Caco-2 (cell line): ENCODE data around the gene KDM4C. TPM values are rescaled to one million over a fixed set of nuclear protein-coding genes. Genes with fewer than 3 reads are reported as not detected.

Experiments
- BruUV-seq: library from RNA; stranded (reverse); fragments of 400-500 nt; replicated peaks from 2 replicates; lab custom pipeline; 2021; lab: Mats Ljungman, UMichigan
- CTCF ChIA-PET: fragments of 300-600 bp; sonication (Branson Sonifier 250); formaldehyde crosslinking; loops from one replicate; lab custom pipeline; 2022; ENCODE audit warnings: antibody characterized with exemption; lab: Charles Lee
- POLR2A ChIA-PET: fragments of 300-600 bp; sonication (Branson Sonifier 250); formaldehyde crosslinking; loops from one replicate; lab custom pipeline; 2022; ENCODE audit warnings: antibody characterized with exemption; lab: Charles Lee
- DNase-seq, 2 experiments: peaks; one replicate each; pipeline versions ENCODE4 v3.0.0 to v3.0.0-alpha.2; 2020 to 2022
- H3K27me3 ChIP-seq: replicated peaks from 2 replicates; pipeline ENCODE4 v1.6.0; 2011; ENCODE audit warnings: low read length; ENCODE audit not compliant: control insufficient read depth, insufficient read depth
- H3K36me3 ChIP-seq: 2 replicates; pipeline ENCODE4 v1.5.1; 2011; ENCODE audit warnings: low read length; ENCODE audit not compliant: control insufficient read depth, insufficient read depth
- H3K4me1 ChIP-seq: fragments of 250-450 bp; sonication (Bioruptor Pico); 2 replicates; pipeline ENCODE4 v1.5.1; 2020; ENCODE audit warnings: mild to moderate bottlenecking
- H3K4me3 ChIP-seq: 2 replicates; pipeline ENCODE4 v1.5.1; 2011; ENCODE audit warnings: low read depth, mild to moderate bottlenecking, control low read depth, low read length
- H3K9me3 ChIP-seq: fragments of 250-450 bp; sonication (Bioruptor Pico); 2 replicates; pipeline ENCODE4 v1.5.1; 2020; ENCODE audit warnings: mild to moderate bottlenecking, moderate library complexity
- H3K27ac Mint-ChIP-seq: one replicate; pipeline ENCODE4 v1.8.0; 2022; ENCODE audit warnings: mixed read lengths; ENCODE audit not compliant: unreplicated experiment
- H3K27me3 Mint-ChIP-seq: one replicate; pipeline ENCODE4 v1.8.0; 2022; ENCODE audit warnings: mixed read lengths; ENCODE audit not compliant: insufficient read depth, unreplicated experiment
- H3K36me3 Mint-ChIP-seq: one replicate; pipeline ENCODE4 v1.8.0; 2022; ENCODE audit warnings: mild to moderate bottlenecking, mixed read lengths; ENCODE audit not compliant: insufficient read depth, unreplicated experiment
- H3K4me1 Mint-ChIP-seq: one replicate; pipeline ENCODE4 v1.8.0; 2022; ENCODE audit warnings: low read depth, mixed read lengths; ENCODE audit not compliant: unreplicated experiment
- H3K4me3 Mint-ChIP-seq: one replicate; pipeline ENCODE4 v1.8.0; 2022; ENCODE audit warnings: mild to moderate bottlenecking, moderate library complexity, mixed read lengths; ENCODE audit not compliant: unreplicated experiment
- H3K9me3 Mint-ChIP-seq: one replicate; pipeline ENCODE4 v1.8.0; 2022; ENCODE audit warnings: mixed read lengths; ENCODE audit not compliant: unreplicated experiment
- CTCF ChIP-seq, 2 experiments: fragments of 200-600 bp in 1 of 2; IDR thresholded peaks; 1 replicate in 1 of 2; 2 replicates in 1 of 2; pipeline versions ENCODE4 v1.5.1 to v1.8.0; 2011 to 2022; ENCODE audit warnings: antibody characterized with exemption in 1 of 2, control low read depth in 1 of 2, inconsistent platforms in 1 of 2, low read depth in 1 of 2, low read length in 1 of 2, mild to moderate bottlenecking in 1 of 2, moderate library complexity in 1 of 2; ENCODE audit not compliant: insufficient read depth in 1 of 2, severe bottlenecking in 1 of 2, unreplicated experiment in 1 of 2
- intact Hi-C: fragments of 100-400 bp; cut with micrococcal nuclease; formaldehyde crosslinking; loops from one replicate; pipeline ENCODE4 v1.10.0; 2022; ENCODE audit not compliant: unreplicated experiment
- total RNA-seq: library from RNA; stranded (reverse); gene quantifications from 2 replicates; pipeline ENCODE4 v1.2.3, GENCODE V29; 2022

KDM4C gene
- total RNA-seq, 1 experiment from 2014 or later: 40.3 TPM

- no peak for DNase-seq
- Mint-ChIP-seq H3K4me1 (peaks cover 35% of the 10 kb centered on the region), H3K4me3 (no peak overlapping the region), H3K27ac (peak overlapping the region; percentile 89), H3K36me3 (peaks cover 8% of the 10 kb centered on the region), H3K9me3 (no peaks in the 10 kb centered on the region), H3K27me3 (no peaks in the 10 kb centered on the region)
- no peaks in the 10 kb centered on the region for H3K27me3 ChIP-seq
- no peak for TF ChIP-seq CTCF (IDR thresholded peaks at IDR 0.05; ENCODE audit: insufficient read depth in 1 of 2, low read depth in 1 of 2, low read length in 1 of 2, severe bottlenecking in 1 of 2, unreplicated experiment in 1 of 2)
- H3K36me3 ChIP-seq: no peaks in the 10 kb centered on the region
- intact Hi-C loops: loop anchor here (5.0 kb wide), 1 partner anchor 49 kb away; no protein-coding TSS in a partner anchor
- BruUV-seq: no TSS peak
- H3K9me3 ChIP-seq: no peaks in the 10 kb centered on the region
- H3K4me3 ChIP-seq: no peak overlapping the region
- peaks cover 68% of the 10 kb centered on the region for H3K4me1 ChIP-seq
- ChIA-PET CTCF (no interaction called here), POLR2A (no interaction called here)
These were observed 138.8 kb downstream of the KDM4C start for GRCh38 chr9:6896562-6896961.

GRCh38 chr9:6897207-6897822, 139.5 kb downstream of the KDM4C start:
- peak overlapping the region; percentile 59 for H3K4me3 Mint-ChIP-seq
- no peak for TF ChIP-seq CTCF (IDR thresholded peaks at IDR 0.05; ENCODE audit: insufficient read depth in 1 of 2, low read depth in 1 of 2, low read length in 1 of 2, severe bottlenecking in 1 of 2, unreplicated experiment in 1 of 2)
- no peaks in the 10 kb centered on the region for H3K27me3 Mint-ChIP-seq
- H3K9me3 Mint-ChIP-seq: no peaks in the 10 kb centered on the region
- peaks cover 41% of the 10 kb centered on the region for H3K4me1 Mint-ChIP-seq
- peak overlapping the region; percentile 89 for H3K27ac Mint-ChIP-seq
- H3K36me3 ChIP-seq: no peaks in the 10 kb centered on the region
- intact Hi-C loops: loop anchor here (5.0 kb wide), 1 partner anchor 50 kb away; no protein-coding TSS in a partner anchor
- no peaks in the 10 kb centered on the region for H3K27me3 ChIP-seq
- CTCF ChIA-PET: no interaction called here
- peaks cover 76% of the 10 kb centered on the region for H3K4me1 ChIP-seq
- H3K36me3 Mint-ChIP-seq: peaks cover 14% of the 10 kb centered on the region
- POLR2A ChIA-PET: no interaction called here
- no peak overlapping the region for H3K4me3 ChIP-seq
- BruUV-seq: TSS peak; percentile 69
- no peak for DNase-seq
- H3K9me3 ChIP-seq: no peaks in the 10 kb centered on the region

- H3K4me3 ChIP-seq: no peak overlapping the region
- H3K4me1 ChIP-seq: peaks cover 80% of the 10 kb centered on the region
- DNase-seq: peak; percentile 81 to 86
- no peaks in the 10 kb centered on the region for H3K27me3 ChIP-seq
- TF ChIP-seq CTCF (IDR thresholded peaks at IDR 0.05; ENCODE audit: insufficient read depth in 1 of 2, low read depth in 1 of 2, low read length in 1 of 2, severe bottlenecking in 1 of 2, unreplicated experiment in 1 of 2): no peak
- peak overlapping the region; percentile 89 for H3K27ac Mint-ChIP-seq
- H3K4me1 Mint-ChIP-seq: peaks cover 44% of the 10 kb centered on the region
- H3K9me3 ChIP-seq: no peaks in the 10 kb centered on the region
- H3K36me3 ChIP-seq: no peaks in the 10 kb centered on the region
- peaks cover 19% of the 10 kb centered on the region for H3K36me3 Mint-ChIP-seq
- peak overlapping the region; percentile 59 for H3K4me3 Mint-ChIP-seq
- H3K27me3 Mint-ChIP-seq: no peaks in the 10 kb centered on the region
- POLR2A ChIA-PET: no interaction called here
- BruUV-seq: no TSS peak
- CTCF ChIA-PET: no interaction called here
- intact Hi-C loops: loop anchor here (1.0 to 5.0 kb wide), 2 partner anchors 21 to 51 kb away; no protein-coding TSS in a partner anchor
- H3K9me3 Mint-ChIP-seq: no peaks in the 10 kb centered on the region
These were observed 140.1 kb downstream of the KDM4C start for GRCh38 chr9:6897898-6898302.
